ENCODE results near the gene LEF1.

LEF1 gene

GRCh38 chr4:108210989-108211835, 42.5 kb upstream of the LEF1 start:
- no peak for TF ChIP-seq ZBTB7A (IDR thresholded peaks at IDR 0.05; ENCODE audit: low read depth)
- no peak for TF ChIP-seq USF1 (IDR thresholded peaks at IDR 0.05)
- TF ChIP-seq YY1 (IDR thresholded peaks at IDR 0.05; ENCODE audit: low read depth) = no peak
- TF ChIP-seq FOXM1 (IDR thresholded peaks at IDR 0.05; ENCODE audit: borderline replicate concordance, low read depth) = no peak
- TF ChIP-seq MAX (IDR thresholded peaks at IDR 0.05) = no peak
- no peak for TF ChIP-seq TAF1 (IDR thresholded peaks at IDR 0.05; ENCODE audit: low read depth)
- no peak for TF ChIP-seq NFIC (IDR thresholded peaks at IDR 0.05)
- TF ChIP-seq RAD21 (IDR thresholded peaks at IDR 0.05; ENCODE audit: low read depth) = no peak
- TF ChIP-seq REST (IDR thresholded peaks at IDR 0.05; ENCODE audit: low read depth) = no peak
- TF ChIP-seq EGR1 (IDR thresholded peaks at IDR 0.05) = no peak
- TF ChIP-seq TEAD4 (IDR thresholded peaks at IDR 0.05) = no peak
- no peak for TF ChIP-seq EP300 (IDR thresholded peaks at IDR 0.05; ENCODE audit: borderline replicate concordance)
- no peak for TF ChIP-seq CEBPB (IDR thresholded peaks at IDR 0.05)
- TF ChIP-seq CREB1 (IDR thresholded peaks at IDR 0.05; ENCODE audit: low read depth) = no peak
- TF ChIP-seq TCF12 (IDR thresholded peaks at IDR 0.05; ENCODE audit: low read depth) = no peak

GRCh38 chr4:108209489-108209888, 40.8 kb upstream of the LEF1 start:
- TF ChIP-seq TCF12 (IDR thresholded peaks at IDR 0.05; ENCODE audit: low read depth) (no peak), USF1 (IDR thresholded peaks at IDR 0.05) (no peak), CEBPB (IDR thresholded peaks at IDR 0.05) (no peak), YY1 (IDR thresholded peaks at IDR 0.05; ENCODE audit: low read depth) (no peak), REST (IDR thresholded peaks at IDR 0.05; ENCODE audit: low read depth) (no peak), TAF1 (IDR thresholded peaks at IDR 0.05; ENCODE audit: low read depth) (no peak), ZBTB7A (IDR thresholded peaks at IDR 0.05; ENCODE audit: low read depth) (no peak), CREB1 (IDR thresholded peaks at IDR 0.05; ENCODE audit: low read depth) (no peak)

- TF ChIP-seq TAF1 (IDR thresholded peaks at IDR 0.05; ENCODE audit: low read depth) (no peak), CEBPB (IDR thresholded peaks at IDR 0.05) (no peak), RAD21 (IDR thresholded peaks at IDR 0.05; ENCODE audit: low read depth) (no peak), NFIC (IDR thresholded peaks at IDR 0.05) (no peak), FOXM1 (IDR thresholded peaks at IDR 0.05; ENCODE audit: borderline replicate concordance, low read depth) (no peak), CREB1 (IDR thresholded peaks at IDR 0.05; ENCODE audit: low read depth) (no peak), MAX (IDR thresholded peaks at IDR 0.05) (no peak), EGR1 (IDR thresholded peaks at IDR 0.05) (no peak), USF1 (IDR thresholded peaks at IDR 0.05) (no peak), REST (IDR thresholded peaks at IDR 0.05; ENCODE audit: low read depth) (no peak), YY1 (IDR thresholded peaks at IDR 0.05; ENCODE audit: low read depth) (no peak), TCF12 (IDR thresholded peaks at IDR 0.05; ENCODE audit: low read depth) (no peak), EP300 (IDR thresholded peaks at IDR 0.05; ENCODE audit: borderline replicate concordance) (no peak), TEAD4 (IDR thresholded peaks at IDR 0.05) (no peak), ZBTB7A (IDR thresholded peaks at IDR 0.05; ENCODE audit: low read depth) (no peak)
Measured at GRCh38 chr4:108205859-108206258, 37.1 kb upstream of the LEF1 start.
